Colonic mucosa (tissue), 4 donors: ENCODE data around the gene APBB2. TPM values are rescaled to one million over a fixed set of nuclear protein-coding genes. Genes with fewer than 3 reads are reported as not detected.

ENCODE experiments used
- DNase-seq: peaks from one replicate; pipeline ENCODE4 v3.0.0-alpha.2; 2020
- H3K27ac ChIP-seq: fragments of 200-600 bp; one replicate; pipeline ENCODE4 v1.8.0; 2021
- H3K27me3 ChIP-seq: fragments of 200-600 bp; one replicate; pipeline ENCODE4 v1.8.0; 2021
- H3K36me3 ChIP-seq: fragments of 200-600 bp; one replicate; pipeline ENCODE4 v1.8.0; 2021
- H3K4me1 ChIP-seq: fragments of 200-600 bp; one replicate; pipeline ENCODE4 v1.8.0; 2021; ENCODE audit warnings: mild to moderate bottlenecking
- H3K4me3 ChIP-seq: fragments of 200-600 bp; one replicate; pipeline ENCODE4 v1.8.0; 2021
- H3K9ac ChIP-seq, 2 donors: one replicate each; pipeline ENCODE4 v1.7.0; 2013; ENCODE audit warnings: control low read depth in 2 of 2, low read depth in 2 of 2, low read length in 2 of 2
- H3K9me3 ChIP-seq: fragments of 200-600 bp; one replicate; pipeline ENCODE4 v1.8.0; 2021
- intact Hi-C: fragments of 100-400 bp; cut with DNase I; formaldehyde crosslinking; loops from one replicate; pipeline ENCODE4 v1.14.1; 2022
- total RNA-seq, 2 donors: library from RNA; stranded (reverse); fragmentation: NEBNext Ultra II Directional in 1 of 2; extraction: Animal tissue kit (Norgen Biotek cat#: 25700) in 1 of 2; gene quantifications; one replicate each; pipeline ENCODE4 v1.2.1, GENCODE V29; 2021
- TF ChIP-seq, protein P1 (sequence below): fragments of 200-600 bp; IDR thresholded peaks from one replicate; pipeline ENCODE4 v1.8.0; 2022; ENCODE audit warnings: antibody characterized with exemption, mild to moderate bottlenecking
- donor health status: healthy.
- donor health status: DM: no; HTN: no; CAD: no.
- donor health status: DM: no; HTN: no; CAD: no.

APBB2 gene
- total RNA-seq, 2 donors from 2014 or later: 22.8 to 27.5 TPM

DNA sequence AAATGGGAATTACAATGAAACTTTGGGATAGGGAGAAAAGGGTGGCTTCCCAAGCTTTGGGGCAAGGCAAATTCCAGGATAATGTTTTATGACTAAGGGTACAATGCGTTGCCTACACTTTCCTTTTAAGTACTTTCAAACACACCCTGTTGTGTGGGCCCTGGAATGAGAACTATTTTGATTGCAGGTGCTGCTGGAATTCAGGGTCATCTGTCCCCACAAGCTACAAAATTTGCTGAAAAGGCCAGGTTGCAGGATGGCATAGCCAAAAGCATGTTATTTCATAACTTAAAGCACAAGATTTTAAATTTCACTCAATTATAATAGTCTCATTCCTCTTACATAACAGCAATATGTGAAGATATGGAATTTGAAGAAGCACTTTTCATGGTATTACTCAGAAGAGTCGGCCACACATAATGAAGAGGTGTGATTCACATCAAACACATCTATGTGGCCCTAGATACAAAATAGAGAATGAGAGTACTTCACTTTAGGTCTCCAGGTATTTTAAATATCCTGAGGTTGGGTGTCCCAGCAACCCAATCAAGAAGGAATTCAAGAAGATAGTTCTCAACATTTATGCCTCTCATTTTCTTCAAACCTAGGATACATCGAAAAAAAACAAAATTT lies 89.3 kb downstream of the APBB2 start:
- TF ChIP-seq, protein P1, sequence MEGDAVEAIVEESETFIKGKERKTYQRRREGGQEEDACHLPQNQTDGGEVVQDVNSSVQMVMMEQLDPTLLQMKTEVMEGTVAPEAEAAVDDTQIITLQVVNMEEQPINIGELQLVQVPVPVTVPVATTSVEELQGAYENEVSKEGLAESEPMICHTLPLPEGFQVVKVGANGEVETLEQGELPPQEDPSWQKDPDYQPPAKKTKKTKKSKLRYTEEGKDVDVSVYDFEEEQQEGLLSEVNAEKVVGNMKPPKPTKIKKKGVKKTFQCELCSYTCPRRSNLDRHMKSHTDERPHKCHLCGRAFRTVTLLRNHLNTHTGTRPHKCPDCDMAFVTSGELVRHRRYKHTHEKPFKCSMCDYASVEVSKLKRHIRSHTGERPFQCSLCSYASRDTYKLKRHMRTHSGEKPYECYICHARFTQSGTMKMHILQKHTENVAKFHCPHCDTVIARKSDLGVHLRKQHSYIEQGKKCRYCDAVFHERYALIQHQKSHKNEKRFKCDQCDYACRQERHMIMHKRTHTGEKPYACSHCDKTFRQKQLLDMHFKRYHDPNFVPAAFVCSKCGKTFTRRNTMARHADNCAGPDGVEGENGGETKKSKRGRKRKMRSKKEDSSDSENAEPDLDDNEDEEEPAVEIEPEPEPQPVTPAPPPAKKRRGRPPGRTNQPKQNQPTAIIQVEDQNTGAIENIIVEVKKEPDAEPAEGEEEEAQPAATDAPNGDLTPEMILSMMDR: no peak
- no peak overlapping the region for H3K9ac ChIP-seq

DNA sequence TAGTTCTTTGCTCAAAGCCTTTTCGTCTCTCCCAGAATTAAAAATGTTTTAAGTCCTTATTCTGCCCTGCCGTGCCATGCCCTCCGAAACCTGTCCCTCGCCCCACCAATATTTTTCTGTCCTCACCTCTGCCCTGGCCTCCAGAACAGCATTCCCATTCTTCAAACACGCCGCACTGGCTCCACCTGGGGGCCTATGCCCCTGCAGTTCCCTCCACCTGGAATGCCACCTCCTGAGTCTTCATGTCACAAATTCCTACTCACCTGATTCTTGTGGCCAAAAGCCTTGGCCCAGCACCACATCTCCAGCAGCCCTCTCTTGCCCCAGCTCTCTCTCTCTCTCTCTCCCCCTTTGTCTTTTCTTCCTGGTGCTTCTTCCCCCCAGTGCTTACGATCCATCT lies 91.6 kb downstream of the APBB2 start:
- TF ChIP-seq, protein P1: no peak
- intact Hi-C loops: no loop called here
- Histone ChIP-seq H3K27me3 (no peaks in the 10 kb centered on the region), H3K4me3 (no peak overlapping the region), H3K27ac (no peak overlapping the region), H3K36me3 (no peaks in the 10 kb centered on the region), H3K9ac (no peak overlapping the region), H3K4me1 (peaks cover 5% of the 10 kb centered on the region), H3K9me3 (no peaks in the 10 kb centered on the region)
- DNase-seq: no peak

More for the DNA sequence above, 89.3 kb downstream of the APBB2 start:
- H3K4me3 ChIP-seq: no peak overlapping the region
- no peak overlapping the region for H3K27ac ChIP-seq
- H3K36me3 ChIP-seq: no peaks in the 10 kb centered on the region
- no peaks in the 10 kb centered on the region for H3K9me3 ChIP-seq
- peaks cover 5% of the 10 kb centered on the region for H3K4me1 ChIP-seq
- intact Hi-C loops: no loop called here
- H3K27me3 ChIP-seq: no peaks in the 10 kb centered on the region
- DNase-seq: no peak

DNA sequence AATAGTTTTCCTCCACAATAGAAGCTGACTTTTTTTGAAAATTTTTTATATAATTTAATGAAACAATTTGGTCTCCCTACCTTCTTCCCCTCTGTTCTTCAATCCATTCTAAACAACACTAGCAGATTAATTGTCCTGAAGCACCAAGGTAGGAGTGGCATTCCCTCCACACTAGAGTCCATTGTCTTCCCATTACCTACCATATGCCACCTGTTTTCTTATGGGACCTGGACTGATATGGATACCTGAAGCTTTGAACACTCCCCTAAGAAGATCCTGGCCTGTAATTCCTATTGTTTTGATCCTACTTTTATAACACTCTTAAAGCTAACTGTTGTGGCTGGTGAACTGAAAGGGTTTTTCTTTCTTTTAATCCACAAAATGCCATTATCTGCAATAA lies 92.0 kb downstream of the APBB2 start:
- intact Hi-C loops: no loop called here
- no peaks in the 10 kb centered on the region for H3K9me3 ChIP-seq
- no peak for DNase-seq
- no peaks in the 10 kb centered on the region for H3K27me3 ChIP-seq
- H3K4me1 ChIP-seq: peaks cover 5% of the 10 kb centered on the region
- no peak overlapping the region for H3K4me3 ChIP-seq
- H3K9ac ChIP-seq: no peak overlapping the region
- no peaks in the 10 kb centered on the region for H3K36me3 ChIP-seq
- no peak overlapping the region for H3K27ac ChIP-seq
- TF ChIP-seq, protein P1: no peak

DNA sequence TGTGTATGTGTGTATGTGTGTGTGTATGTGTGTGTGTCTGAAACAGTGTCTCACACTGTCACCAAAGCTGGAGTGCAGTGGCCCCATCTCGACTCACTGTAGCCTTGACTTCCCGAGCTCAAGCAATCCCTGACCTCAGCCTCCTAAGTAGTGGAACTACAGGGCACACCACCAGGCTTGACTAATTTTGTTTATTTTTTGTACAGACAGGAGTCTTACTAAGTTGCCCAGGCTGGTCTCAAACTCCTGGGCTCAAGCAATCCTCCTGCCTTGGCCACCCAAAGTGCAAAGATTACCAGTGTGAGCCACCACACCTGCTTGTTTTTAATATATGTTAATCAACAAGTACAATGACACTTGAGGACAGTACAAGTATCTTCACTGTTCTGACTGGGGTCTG lies 92.4 kb downstream of the APBB2 start:
- Histone ChIP-seq H3K9ac (no peak overlapping the region), H3K27me3 (no peaks in the 10 kb centered on the region), H3K4me1 (peaks cover 5% of the 10 kb centered on the region), H3K4me3 (no peak overlapping the region), H3K27ac (no peak overlapping the region), H3K9me3 (no peaks in the 10 kb centered on the region), H3K36me3 (no peaks in the 10 kb centered on the region)
- TF ChIP-seq, protein P1: no peak
- intact Hi-C loops: no loop called here
- no peak for DNase-seq

DNA sequence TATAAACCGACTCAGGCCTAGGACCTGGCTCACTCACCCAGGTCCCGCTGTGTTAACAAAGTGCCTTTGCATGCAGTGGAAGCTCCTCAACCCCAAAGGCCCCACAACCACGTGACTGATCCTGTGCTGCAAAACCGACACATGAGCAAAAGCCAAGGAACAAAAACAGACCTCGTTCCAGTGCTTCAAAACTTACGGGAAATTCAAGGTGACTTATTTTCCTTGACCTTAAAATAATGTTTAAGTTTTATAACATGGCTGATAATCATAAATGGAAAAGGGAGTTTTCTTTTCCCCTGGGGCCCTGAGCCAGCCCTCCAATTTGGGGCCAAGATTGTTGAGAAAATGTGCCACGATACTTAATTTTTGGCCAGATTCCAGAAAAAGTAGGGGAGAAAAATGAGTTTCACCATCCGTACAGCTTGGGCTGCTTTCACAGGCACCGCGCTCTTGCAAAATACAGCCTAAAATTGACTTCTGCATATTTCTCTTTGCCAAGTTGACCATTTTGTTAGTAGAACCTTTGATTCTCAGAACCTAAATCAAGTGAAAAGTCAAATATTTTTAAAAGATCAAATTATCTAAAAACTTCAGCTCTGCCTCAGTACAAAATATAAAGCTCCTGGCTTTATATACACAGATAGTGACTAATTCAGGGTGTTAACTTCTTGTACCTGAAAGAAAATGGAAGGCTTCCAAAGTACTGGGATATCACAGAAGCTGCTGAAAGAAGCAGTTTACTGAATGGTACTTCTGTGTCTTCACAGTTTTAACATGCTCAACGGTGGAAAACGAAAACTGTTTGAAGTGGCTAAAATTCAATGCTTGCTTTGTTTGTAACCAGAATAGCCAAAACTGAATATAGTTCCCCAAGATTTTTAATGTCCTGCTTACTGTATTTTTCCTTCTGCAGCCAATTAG lies 93.8 kb downstream of the APBB2 start:
- Histone ChIP-seq H3K9ac (no peak overlapping the region), H3K9me3 (no peaks in the 10 kb centered on the region), H3K36me3 (no peaks in the 10 kb centered on the region), H3K27ac (no peak overlapping the region), H3K4me3 (no peak overlapping the region), H3K4me1 (peaks cover 5% of the 10 kb centered on the region), H3K27me3 (no peaks in the 10 kb centered on the region)
- intact Hi-C loops: no loop called here
- TF ChIP-seq, protein P1: no peak
- no peak for DNase-seq
